NCI-H146 treated with DMSO at 0.1 percent for 48 hours (cell line): Measurements from ENCODE around the gene COPS8.

Source experiments
- DNase-seq: peaks from one replicate; lab custom pipeline; 2025; ENCODE audit not compliant: unreplicated experiment; lab: John Stamatoyannopoulos, UW

Gene COPS8

DNA sequence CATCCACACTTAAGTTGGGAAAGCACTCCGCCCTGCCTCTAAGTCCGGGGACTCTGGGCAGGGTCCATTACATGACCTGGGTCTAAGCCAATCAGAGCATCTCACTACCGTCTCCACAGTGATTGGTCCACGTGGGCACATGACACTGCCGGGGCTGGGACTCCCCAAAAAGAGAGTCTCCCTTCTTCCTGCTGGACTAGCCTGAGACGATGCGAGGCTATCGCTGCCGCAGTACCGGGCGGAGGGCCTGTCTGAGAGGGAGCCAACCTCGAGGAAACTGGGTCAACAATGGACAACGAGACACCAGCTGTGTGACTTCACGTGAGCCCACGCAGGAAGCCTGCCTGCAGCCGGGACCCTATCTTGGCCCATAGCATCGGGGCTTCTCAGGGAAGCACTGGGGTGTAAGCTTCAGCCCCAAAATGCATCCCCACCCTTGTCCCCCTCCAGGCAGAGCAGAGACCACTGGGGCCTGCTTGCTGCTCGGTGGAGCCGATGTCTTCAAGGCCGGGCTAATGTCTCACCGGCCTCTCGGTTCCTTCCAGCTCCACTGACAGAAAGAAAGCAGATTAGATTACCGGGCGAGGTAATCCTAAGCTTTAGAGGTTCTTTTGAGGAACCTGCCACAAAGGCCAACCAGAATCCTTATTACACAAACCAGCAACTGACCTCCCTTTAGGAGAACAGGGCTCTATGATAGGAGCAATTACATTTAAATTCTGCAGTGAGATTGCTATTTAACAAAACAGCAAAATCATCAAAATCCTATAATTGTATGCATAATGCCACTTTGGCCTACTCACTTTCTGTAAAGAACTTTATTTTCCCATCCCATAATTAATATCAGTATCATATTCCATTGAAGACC is 21.3 kb upstream of the COPS8 start:
- no peak for DNase-seq

DNA sequence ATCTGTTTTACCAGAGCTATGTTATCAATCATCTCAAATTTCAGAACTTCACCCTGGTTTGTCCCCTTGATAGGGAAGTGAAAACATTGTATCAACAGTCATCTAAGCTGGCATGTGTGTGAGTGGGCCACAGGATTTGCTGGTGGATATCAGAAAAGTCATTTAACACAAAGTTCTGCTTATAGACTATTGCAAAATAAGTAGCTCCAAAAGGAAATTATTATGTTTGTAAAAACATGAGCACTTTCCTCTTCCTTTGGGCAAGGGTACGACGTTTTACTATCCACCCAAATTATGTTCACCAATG is 20.7 kb upstream of the COPS8 start:
- no peak for DNase-seq

DNA sequence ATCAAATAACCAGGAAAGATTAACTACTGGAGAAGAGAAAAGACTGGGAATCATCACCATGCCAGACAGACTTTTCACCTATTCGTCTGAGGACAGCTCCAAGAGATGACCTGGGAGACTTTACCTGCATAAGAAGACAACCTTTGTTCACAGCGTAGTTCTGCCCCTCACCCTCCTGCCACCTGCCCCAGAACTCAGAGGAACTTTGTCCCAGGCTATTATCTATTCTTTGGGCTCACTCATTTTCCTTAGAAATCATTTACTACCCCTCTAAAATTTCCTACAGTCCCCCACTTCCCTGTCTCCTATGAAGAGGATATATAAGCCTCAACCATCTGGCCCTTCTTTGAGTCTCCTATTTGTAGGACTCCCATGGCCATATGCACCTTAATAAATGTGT is 19.3 kb upstream of the COPS8 start:
- no peak for DNase-seq

DNA sequence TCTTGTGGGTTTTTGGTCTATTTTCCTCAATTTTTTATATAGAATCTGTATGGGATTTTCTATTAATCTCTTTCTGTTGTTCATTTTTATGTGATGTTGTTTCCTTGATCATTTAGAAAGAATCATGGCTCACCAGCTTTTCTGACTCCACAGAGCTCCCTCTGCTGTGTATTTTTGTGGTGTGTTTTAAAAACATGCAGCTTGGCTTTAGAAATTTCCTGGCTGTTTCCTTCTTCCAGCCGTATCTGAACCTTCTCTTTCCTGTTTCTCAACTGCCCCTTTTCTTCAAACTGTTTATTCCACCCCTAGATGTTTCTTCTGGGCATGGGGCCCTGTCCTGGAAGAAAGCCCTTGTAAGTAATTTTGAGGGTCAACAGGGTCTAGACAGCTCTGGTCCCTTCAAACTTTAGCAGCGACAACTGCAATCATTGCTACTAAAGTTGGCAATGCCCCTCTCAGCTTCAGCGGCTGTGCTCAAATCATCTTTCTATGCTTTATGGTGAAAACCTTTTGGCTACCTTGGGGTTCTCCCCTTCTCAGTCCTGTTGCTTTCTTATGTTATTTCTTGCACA is 17.6 kb upstream of the COPS8 start:
- DNase-seq = no peak

DNA sequence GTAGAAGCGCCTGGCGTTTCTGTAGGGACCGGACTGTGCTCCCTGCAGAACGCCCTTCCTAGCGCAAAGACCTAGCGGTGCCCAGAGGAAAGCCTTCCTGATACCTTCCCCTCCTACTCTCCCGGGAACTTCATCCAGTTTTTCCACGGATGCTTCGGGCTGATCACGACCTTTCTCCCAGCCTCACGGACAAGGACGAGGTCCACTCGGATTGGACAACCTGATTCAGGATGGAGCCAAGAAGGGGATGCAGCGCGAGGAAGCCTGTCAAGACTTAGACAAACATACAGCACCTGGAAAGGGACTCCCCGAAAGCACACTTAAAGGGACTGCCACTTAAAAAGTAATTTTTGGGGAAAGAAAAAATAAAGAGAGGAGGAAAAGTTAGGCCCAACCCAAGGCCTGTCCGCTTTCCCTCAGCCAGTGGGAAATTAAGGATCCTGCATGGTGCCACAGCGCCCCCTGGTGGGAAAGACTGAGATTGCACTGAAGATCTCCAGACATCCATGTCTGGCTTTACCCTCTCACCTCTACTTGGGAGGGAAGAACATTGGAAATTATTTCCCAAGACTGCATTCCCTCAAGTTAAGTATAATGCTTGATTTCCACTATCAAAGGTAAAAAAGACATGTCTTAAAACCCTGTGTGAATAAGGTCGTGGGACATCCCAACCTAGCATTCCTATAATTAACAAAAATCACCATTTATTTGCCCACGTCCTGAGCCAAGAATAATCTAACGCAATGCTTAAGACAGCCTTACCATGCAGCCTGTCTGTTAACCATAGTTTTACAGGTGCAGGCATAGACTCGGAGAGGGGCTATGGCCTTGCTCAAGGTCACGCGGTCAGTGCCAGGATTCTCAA is 13.4 kb upstream of the COPS8 start:
- peak; percentile 26 for DNase-seq

DNA sequence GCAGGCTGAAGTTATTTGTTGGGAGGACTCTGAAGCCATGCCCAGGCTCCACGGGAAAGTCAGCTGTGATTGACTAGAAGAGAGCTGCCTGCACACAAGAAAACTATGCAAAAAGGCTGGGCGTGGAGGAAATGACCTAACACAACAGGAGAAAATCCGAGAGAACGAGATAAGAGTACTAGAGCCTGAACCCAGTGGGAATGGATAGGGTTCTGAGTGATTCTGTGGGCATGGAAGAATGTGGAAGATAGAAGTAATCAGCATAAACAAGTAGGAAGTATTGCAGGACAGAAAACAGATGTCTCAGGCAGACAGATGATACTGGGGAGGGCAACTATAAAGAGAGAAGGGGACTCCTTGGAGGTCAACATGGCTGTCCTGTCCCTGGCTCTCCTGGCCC is 12.1 kb upstream of the COPS8 start:
- DNase-seq = no peak

DNA sequence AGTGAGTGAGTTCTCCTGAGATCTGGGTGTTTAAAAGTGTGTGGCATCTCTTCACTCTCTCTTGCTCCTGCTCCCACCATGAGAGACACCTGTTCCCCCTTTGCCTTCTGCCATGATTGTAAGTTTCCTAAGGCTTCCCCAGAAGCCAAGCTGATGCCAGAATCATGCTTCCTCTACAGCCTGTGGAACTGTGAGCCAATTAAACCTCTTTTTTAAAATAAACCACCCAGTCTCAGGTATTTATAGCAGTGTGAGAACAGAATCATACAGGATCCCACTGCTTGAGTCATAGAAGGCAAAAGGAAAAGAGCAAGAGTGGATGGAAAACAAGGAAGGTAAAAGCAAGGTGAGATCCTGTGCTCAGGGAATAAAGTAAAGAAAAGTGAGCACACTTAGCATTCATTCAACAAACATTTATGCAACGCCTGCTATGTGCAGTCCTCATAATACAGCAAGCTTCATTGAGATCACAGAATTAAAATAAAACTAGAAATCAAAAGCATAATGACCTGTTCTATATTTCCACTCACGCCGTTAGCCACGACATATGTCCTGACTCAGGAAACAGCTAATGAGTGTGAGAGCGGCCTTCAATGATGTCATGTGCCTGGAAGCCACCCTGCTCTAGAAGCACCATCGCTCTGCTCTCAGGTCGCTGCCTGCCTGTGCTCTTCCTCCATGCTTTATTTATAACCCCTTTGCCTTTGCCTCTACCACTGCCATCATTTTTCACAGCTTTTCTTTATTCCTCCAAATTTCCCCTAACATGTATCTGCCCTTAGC is 11.3 kb upstream of the COPS8 start:
- no peak for DNase-seq

DNA sequence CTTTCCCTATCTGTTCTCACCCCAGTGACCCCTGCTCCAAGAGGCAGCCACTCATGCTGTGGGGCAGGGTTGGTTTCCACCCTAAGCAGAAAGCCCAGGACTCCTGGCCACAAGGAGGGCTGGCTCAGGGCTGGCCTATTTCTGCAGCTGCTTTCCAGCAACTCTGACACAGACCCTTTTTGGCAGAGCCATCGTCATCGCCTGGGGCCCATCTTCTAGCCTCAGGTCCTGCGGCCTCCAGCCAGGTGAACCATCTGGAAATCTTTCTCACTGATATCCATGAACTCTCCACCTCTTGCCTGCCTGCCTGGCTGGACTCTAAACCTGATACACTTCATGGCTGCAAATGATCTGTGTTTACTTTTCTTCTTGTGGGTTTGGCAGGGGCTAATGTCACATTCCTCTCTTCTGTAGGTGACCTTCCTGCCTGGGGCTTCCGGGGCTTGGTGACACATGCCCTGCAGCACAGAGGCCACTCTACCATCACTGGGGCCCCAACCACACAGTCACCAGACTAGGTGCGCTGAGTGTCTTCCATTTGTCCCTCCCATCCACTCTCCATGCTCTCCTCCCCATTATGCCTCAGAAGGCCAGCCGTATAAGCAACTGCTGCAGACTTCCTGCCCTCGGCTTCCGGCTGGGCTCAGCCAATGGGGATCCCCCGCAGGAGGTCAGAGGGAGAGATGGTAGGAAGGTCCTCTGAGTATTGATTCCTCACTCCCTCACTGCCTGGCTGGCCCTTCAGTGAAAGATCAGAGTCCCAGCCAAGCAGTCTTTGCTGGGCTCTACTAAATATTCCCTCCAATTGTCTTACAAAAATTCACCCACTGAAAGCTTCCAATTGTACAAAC is 9.7 kb upstream of the COPS8 start:
- no peak for DNase-seq

DNA sequence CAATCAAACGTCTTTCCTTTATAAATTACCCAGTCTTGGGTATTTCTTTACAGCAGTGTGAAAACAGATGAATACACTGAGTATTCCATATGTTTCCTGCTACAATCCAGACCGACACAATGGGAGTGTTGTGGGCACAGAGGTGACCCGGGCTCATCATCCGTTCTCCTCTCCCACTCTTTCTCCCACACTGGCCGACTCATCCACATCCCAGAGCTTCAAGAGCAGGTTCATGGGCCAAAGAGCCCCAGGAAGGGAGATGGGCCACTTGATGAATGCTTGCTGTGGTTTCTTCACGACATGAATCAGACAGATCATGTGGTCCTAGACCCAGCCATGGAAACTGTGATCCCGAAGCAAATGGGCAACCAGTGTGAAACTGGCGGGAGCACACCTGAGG is 4.1 kb upstream of the COPS8 start:
- DNase-seq = no peak

DNA sequence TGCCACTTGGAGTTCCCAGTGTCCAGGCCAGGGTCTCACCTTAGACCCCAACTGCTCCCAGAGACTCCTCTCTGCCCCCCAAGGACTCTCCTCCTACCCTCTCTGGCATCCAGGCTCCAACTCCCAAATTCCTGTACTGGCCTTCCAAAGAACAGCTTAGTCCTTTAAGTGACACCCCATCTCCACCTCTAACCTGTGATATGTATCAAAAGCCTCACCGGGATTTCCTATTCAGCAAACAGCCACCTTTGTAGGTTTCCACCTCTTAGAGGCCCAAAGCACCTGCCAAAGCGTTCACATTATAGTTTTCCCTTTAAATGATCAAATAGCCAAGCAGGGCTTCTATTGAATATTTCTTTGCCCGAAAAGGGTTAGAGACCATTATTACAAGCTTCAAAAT is 2.7 kb upstream of the COPS8 start:
- no peak for DNase-seq

DNA sequence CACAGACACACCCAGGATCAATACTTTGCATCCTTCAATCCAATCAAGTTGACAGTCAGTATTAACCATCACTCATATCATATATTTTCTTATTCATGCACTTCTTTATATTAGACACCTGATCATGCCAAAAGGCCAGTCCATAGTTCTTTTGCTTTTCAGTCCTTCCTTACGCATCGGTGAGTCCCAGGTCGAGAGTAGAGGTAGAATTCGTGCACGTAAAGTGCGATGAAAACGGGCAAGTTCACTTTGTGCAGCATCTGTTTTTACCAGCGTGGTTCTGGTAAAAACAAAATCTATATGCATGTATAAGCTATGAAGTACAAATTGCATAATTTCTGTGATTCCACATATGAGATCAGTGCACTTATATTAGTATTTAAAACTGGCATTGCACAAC is 1.2 kb upstream of the COPS8 start:
- no peak for DNase-seq

DNA sequence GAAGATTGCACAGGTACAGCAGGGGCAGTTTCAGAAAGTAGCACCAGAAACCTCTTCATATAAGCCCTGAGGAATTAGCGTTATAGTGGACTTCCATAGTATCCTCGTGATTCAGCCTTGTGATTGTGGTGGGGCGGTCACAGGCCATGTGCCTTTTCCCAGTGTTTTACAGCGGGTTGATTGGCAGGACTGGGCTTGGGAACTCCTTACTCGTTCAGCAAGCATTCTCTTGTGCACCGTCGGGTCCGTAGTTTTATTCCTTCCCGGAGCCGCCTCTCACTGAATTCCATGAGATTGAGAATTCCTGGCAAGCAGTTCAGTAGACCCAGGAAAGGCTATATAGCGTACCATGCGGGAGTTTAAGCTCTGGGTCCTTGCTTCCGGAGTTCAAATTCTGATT is 5.2 kb downstream of the COPS8 start:
- no peak for DNase-seq

DNA sequence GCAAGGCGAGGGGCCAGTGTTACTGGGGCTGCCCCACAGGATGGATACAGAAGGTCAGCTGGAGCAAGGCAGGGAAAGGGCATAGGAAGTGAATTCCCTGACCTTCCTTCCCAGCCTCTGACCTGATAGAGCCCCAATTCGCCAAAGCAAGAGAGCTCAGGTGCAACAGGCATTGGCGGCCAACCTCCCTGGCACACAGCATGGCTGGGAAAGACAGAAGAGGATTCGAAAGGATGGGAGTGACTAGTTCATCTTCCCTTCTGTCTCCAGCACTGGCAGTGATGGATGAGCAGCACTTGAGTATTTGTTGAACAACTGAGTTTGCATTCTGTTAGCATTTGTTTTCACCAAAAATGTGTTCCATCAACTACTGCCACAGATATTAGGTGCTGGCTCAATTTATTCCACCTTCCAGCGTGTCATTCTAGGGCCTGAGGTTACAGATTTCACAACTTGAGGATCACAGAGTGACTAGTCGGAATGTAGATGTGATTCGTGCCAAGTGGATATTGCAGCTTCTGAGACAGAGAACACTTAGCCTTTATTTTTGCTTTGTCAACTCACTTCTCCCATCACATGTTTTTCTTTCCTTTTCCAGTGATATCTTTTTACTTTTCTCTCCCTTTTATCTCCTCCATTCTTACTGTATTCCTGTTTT is 6.2 kb downstream of the COPS8 start:
- no peak for DNase-seq

DNA sequence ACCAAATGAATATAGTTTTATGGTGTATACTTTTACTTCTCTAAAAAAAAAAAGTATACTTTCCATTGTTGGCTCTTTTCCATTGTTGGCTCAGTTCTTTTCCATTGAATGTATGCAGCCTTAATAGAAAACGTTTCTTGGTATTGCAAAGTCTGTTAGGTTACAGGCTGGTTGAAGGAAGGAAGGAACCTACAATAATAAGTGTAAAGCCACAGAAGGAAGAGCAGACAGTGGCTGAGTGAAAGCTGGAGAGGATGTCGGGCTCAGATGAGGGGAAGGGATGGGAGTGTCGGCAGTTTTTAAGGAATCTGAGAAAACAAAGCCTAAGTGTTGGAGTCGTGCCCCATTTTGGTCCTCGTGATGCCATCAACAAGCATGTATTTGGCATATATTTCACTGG is 6.8 kb downstream of the COPS8 start:
- DNase-seq = no peak

DNA sequence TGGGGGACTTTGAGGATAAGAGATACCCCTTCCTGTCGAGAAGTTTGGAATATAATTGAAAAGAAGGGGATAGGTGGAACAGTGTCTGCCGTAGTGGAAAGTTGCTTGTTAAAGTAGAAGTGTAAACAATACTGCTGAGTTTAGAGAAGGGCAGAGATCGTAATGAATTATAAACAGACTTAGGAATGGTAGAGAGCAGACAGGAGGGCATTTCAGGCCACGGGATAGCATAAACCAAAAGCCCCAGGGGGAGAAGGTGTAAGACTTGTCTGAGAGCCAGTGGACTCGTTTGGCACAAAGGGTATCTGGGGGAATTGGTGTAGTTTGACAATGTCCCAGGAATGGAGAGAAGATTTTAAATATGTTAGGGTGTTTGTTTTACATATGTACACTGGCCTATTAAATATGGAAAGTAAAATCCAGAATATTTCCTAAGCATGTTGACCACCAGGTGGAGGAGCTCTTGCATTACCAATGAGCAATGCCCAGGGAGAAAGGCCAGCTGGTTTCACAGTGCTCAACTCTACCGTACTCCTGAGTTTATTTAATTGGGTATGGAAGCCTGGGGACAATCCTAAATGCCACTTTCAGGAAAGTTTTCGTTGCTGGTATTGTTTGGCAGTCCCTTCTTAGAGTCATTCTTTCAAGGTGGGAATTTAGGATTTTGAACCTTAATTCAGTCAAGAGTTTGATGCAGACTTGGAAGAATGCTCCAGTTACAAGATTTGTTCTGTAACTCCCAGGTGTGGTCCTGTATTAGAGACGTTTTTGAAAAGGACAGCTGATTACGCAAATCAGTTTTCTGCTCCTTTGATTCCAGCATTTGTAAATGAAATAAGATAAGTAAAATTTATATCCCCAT is 7.5 kb downstream of the COPS8 start:
- DNase-seq = peak; percentile 2

DNA sequence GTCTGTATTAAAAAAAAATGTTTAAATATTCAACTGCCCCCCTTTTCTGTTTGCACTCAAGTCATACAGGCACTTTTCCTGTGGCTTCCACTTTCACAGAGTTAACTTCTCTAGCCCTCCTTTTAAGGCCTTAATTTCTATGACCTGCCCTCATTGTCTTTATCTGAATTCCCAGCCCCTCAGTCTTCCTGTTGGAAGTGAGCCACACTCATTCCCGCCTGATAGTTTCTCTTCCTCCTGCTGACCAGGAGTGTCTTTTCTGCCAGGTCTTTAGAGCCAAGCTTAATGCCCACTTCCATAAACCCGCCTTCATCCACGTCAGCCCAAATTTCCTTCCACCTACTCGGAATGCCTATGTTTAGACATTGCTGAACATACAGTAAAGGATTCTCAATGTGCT is 10.5 kb downstream of the COPS8 start:
- no peak for DNase-seq

DNA sequence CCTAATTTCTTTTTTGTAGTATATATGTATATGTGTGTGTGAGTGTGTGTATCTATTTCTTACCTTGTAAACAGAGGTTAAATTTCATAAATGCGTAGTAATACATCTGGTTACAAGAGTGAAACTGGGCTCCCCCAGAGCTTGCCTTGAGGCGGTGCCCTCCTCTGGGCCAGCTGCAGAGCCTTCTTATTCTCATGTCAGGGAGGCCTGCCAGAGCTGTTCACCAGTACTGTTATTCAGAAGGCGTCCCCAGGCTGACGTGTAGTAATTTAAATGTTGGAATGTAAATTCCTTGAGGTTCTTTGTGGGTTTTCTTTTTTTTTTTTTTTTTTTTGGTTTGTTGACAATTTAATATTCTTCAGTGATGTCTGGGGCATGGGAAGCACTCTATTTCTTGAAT is 11.2 kb downstream of the COPS8 start:
- no peak for DNase-seq

DNA sequence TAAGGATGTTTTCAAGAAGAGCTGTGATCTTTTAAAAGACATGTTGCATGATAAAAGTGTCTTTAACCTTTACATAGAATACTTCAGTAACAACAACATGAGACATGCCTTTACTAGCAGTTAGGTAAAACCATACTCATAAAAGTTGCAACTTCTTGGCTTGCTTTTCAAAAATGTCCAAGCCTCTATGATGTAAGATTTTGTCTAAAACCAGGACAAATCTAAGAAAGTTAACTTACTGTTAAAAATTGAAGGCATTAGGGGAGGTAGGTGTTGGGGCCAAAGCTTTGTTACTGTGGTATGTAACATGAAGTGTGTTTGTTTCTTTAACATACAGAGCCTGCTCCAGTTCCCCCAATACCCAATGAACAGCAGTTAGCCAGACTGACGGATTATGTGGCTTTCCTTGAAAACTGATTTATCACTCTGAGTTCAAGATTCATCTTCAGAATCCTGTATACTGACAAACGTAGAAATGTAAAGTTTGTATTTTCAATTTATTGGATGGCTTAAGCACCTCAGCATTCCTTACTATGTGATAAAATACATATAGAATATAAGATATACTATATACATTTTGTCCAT is 11.7 kb downstream of the COPS8 start:
- no peak for DNase-seq
